Fibroblast of skin of back (primary cell): ENCODE results near the gene MAD1L1.
A peak's percentile ranks its signal among the peaks of the same experiment; 100 is the strongest.
"Not testable (repeated sequence)": the region's sequence is repeated elsewhere in the genome, so short reads cannot be mapped to it uniquely, and the experiment has no call there.

ENCODE experiments used
- DNase-seq: peaks from one replicate; pipeline ENCODE4 v3.0.0-alpha.2; 2013

Gene MAD1L1

GRCh38 chr7:2041496-2042367, 191.0 kb downstream of the MAD1L1 start:
- no peak for DNase-seq

GRCh38 chr7:2040893-2041270, 191.9 kb downstream of the MAD1L1 start:
- no peak for DNase-seq

- DNase-seq, result no peak
Measured at GRCh38 chr7:2040201-2040892, 192.4 kb downstream of the MAD1L1 start.

GRCh38 chr7:2038931-2039728, 193.6 kb downstream of the MAD1L1 start:
- DNase-seq, result no peak

- no peak for DNase-seq
Measured at GRCh38 chr7:2037808-2038522, 194.8 kb downstream of the MAD1L1 start.

- DNase-seq, result no peak
Measured at GRCh38 chr7:2037301-2037807, 195.4 kb downstream of the MAD1L1 start.

GRCh38 chr7:2036786-2037185, 196.0 kb downstream of the MAD1L1 start:
- no peak for DNase-seq

GRCh38 chr7:2036201-2036600, 196.5 kb downstream of the MAD1L1 start:
- DNase-seq, result not testable (repeated sequence)

- no peak for DNase-seq
Measured at GRCh38 chr7:2034291-2035201, 198.2 kb downstream of the MAD1L1 start.

- no peak for DNase-seq
Measured at GRCh38 chr7:2033586-2034135, 199.1 kb downstream of the MAD1L1 start.

- no peak for DNase-seq
Measured at GRCh38 chr7:2032876-2033407, 199.8 kb downstream of the MAD1L1 start.

GRCh38 chr7:2032030-2032875, 200.5 kb downstream of the MAD1L1 start:
- DNase-seq, result peak; percentile 60

- no peak for DNase-seq
Measured at GRCh38 chr7:2031451-2031845, 201.3 kb downstream of the MAD1L1 start.

GRCh38 chr7:2030475-2031450, 202.0 kb downstream of the MAD1L1 start:
- DNase-seq, result no peak

- no peak for DNase-seq
Measured at GRCh38 chr7:2029936-2030335, 202.8 kb downstream of the MAD1L1 start.

- DNase-seq, result no peak
Measured at GRCh38 chr7:2029211-2029905, 203.4 kb downstream of the MAD1L1 start.

GRCh38 chr7:2028733-2029132, 204.0 kb downstream of the MAD1L1 start:
- DNase-seq, result no peak

GRCh38 chr7:2025188-2025587, 207.6 kb downstream of the MAD1L1 start:
- DNase-seq, result no peak
